Activated CD8-positive, alpha-beta T cell treated with anti-CD3 and anti-CD28 coated beads for 36 hours (primary cell): ENCODE data around the gene EDEM2. TPM values are rescaled to one million over a fixed set of nuclear protein-coding genes. Genes with fewer than 3 reads are reported as not detected.

Experiments
- ATAC-seq: fragments of 200-7000 bp; cut with Tn5 transposase; one replicate; pipeline ENCODE4 v1.10.0; 2021; ENCODE audit warnings: mild to moderate bottlenecking, moderate library complexity
- CTCF ChIA-PET: fragments of 350-600 bp; sonication (Branson Sonifier 250); formaldehyde crosslinking; loops from one replicate; lab custom pipeline; 2021; ENCODE audit warnings: antibody characterized with exemption; lab: Charles Lee
- POLR2A ChIA-PET: fragments of 350-600 bp; sonication (Branson Sonifier 250); formaldehyde crosslinking; loops from one replicate; lab custom pipeline; 2021; ENCODE audit warnings: antibody characterized with exemption; lab: Charles Lee
- DNase-seq: peaks from one replicate; pipeline ENCODE4 v3.0.0-alpha.2; 2020
- H3K27ac Mint-ChIP-seq: one replicate; pipeline ENCODE4 v1.8.0; 2021; ENCODE audit warnings: mild to moderate bottlenecking, mixed read lengths
- H3K27me3 Mint-ChIP-seq: one replicate; pipeline ENCODE4 v1.8.0; 2021; ENCODE audit warnings: mixed read lengths
- H3K36me3 Mint-ChIP-seq: one replicate; pipeline ENCODE4 v1.8.0; 2021; ENCODE audit warnings: low read depth, mixed read lengths
- H3K4me1 Mint-ChIP-seq: one replicate; pipeline ENCODE4 v1.8.0; 2021; ENCODE audit warnings: low read depth, mixed read lengths
- H3K4me3 Mint-ChIP-seq: one replicate; pipeline ENCODE4 v1.8.0; 2021; ENCODE audit warnings: mild to moderate bottlenecking, moderate library complexity, mixed read lengths
- H3K9me3 Mint-ChIP-seq: one replicate; pipeline ENCODE4 v1.8.0; 2021; ENCODE audit warnings: mixed read lengths
- CTCF ChIP-seq: fragments of 200-600 bp; IDR thresholded peaks from one replicate; pipeline ENCODE4 v1.8.0; 2022; ENCODE audit warnings: antibody characterized with exemption, mild to moderate bottlenecking
- intact Hi-C: fragments of 100-400 bp; cut with micrococcal nuclease; formaldehyde crosslinking; loops from one replicate; pipeline ENCODE4 v1.10.0; 2022
- total RNA-seq, 2 experiments: library from RNA; stranded (reverse); gene quantifications; one replicate each; pipeline ENCODE4 v1.2.3, GENCODE V29; 2021

Gene EDEM2
- total RNA-seq, 2 experiments from 2014 or later = 14.4 to 16.0 TPM

DNA sequence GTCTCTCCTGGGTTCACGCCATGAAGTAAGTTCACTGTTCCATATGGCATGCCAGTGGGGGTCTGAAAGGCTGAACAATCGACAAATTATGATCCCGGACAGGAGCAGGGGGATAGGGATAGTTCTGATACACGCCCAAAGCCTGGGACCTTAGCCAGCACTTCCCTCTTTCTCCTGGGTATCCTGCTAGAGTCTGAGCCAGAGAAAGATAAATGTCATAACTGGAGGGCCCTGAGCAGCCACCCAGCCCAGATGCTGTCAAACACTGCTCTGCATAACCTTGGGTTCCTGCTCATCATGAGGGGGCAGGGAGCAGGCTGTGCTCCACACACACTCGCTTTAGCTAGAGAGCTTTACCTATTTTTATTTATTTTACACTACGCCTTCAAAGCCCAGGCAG lies 12.3 kb downstream of the EDEM2 start:
- H3K4me3 Mint-ChIP-seq = no peak overlapping the region
- no peak for DNase-seq
- H3K9me3 Mint-ChIP-seq = no peaks in the 10 kb centered on the region
- no peak for ATAC-seq
- no peaks in the 10 kb centered on the region for H3K4me1 Mint-ChIP-seq
- ChIA-PET CTCF (no interaction called here), POLR2A (interaction anchor here (0.7 kb wide), 1 partner anchor 313 kb away, joined by 3 read pairs; no protein-coding TSS in a partner anchor)
- TF ChIP-seq CTCF = no peak
- H3K27me3 Mint-ChIP-seq = no peaks in the 10 kb centered on the region
- peaks cover 15% of the 10 kb centered on the region for H3K36me3 Mint-ChIP-seq
- intact Hi-C loops = no loop called here
- H3K27ac Mint-ChIP-seq = no peak overlapping the region

DNA sequence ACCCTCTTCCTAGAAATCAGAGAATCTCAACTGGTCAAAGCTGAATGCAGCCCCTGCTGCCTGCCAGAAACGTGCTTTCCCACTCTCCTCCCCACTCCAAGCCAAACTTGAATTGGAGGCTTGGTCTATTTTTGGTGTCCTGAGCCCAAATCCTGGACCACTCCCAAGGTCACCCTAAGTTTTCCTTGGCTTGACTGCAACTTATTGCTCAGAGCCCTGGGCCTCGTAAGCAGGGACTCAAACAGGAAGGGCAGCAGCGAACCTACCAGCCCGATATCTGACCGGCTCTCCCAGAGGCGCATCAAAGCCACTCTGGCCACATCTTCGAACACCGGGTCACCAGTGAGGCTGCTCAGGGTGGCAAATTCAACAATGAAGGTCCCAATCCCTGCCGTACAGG lies 12.7 kb downstream of the EDEM2 start:
- Mint-ChIP-seq H3K27ac (no peak overlapping the region), H3K4me1 (no peaks in the 10 kb centered on the region), H3K36me3 (peaks cover 15% of the 10 kb centered on the region), H3K9me3 (no peaks in the 10 kb centered on the region), H3K27me3 (no peaks in the 10 kb centered on the region), H3K4me3 (no peak overlapping the region)
- ChIA-PET CTCF (no interaction called here), POLR2A (interaction anchor here (0.7 kb wide), 1 partner anchor 313 kb away, joined by 3 read pairs; no protein-coding TSS in a partner anchor)
- TF ChIP-seq CTCF = no peak
- intact Hi-C loops = no loop called here
- DNase-seq (no peak), ATAC-seq (no peak)

DNA sequence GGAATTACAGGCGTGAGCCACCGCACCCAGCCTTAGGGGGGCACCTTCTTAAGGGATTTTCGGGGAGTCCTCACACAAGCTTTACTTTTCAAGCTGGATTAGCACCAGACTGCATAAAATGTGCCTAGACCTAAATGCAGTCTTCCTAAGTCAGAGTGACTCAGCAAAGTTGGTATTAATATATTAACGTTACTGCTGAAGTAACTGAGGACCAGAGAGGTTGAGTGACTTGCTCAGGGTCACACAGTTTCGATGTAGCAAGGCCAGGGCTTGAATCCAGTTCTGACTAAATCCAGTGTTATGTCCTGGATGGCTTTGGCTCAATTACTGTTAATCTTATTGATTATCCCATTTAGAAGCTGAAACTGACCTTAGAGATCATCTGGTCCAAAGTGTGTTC lies 13.4 kb downstream of the EDEM2 start:
- H3K9me3 Mint-ChIP-seq = no peaks in the 10 kb centered on the region

GRCh38 chr20:35133031-35133430 lies 14.1 kb downstream of the EDEM2 start:
- intact Hi-C loops = no loop called here
- TF ChIP-seq CTCF = no peak
- Mint-ChIP-seq H3K27me3 (no peaks in the 10 kb centered on the region), H3K36me3 (peaks cover 13% of the 10 kb centered on the region), H3K4me1 (no peaks in the 10 kb centered on the region), H3K4me3 (no peak overlapping the region), H3K9me3 (no peaks in the 10 kb centered on the region), H3K27ac (peak overlapping the region; percentile 53)
- CTCF ChIA-PET = interaction anchor here (1.2 kb wide), 1 partner anchor 37 kb away, joined by 3 read pairs; no protein-coding TSS in a partner anchor
- ATAC-seq (no peak), DNase-seq (no peak)
- POLR2A ChIA-PET = interaction anchor here (0.9 kb wide), 1 partner anchor 14 kb away, joined by 4 read pairs; the partner anchor contains the start of gene EDEM2

More for the DNA sequence above, 13.4 kb downstream of the EDEM2 start:
- Mint-ChIP-seq H3K4me1 (no peaks in the 10 kb centered on the region), H3K27ac (peak overlapping the region; percentile 46), H3K36me3 (peaks cover 13% of the 10 kb centered on the region), H3K27me3 (no peaks in the 10 kb centered on the region), H3K4me3 (no peak overlapping the region)
- no peak for ATAC-seq
- CTCF ChIA-PET = no interaction called here
- intact Hi-C loops = no loop called here
- POLR2A ChIA-PET = no interaction called here
- TF ChIP-seq CTCF = no peak
- no peak for DNase-seq

- CTCF ChIA-PET = interaction anchor here (1.3 kb wide), 1 partner anchor 13 kb away, joined by 4 read pairs; no protein-coding TSS in a partner anchor
- Mint-ChIP-seq H3K4me1 (no peaks in the 10 kb centered on the region), H3K9me3 (no peaks in the 10 kb centered on the region), H3K27me3 (no peaks in the 10 kb centered on the region), H3K36me3 (peaks cover 17% of the 10 kb centered on the region), H3K4me3 (no peak overlapping the region), H3K27ac (no peak overlapping the region)
- ATAC-seq (no peak), DNase-seq (no peak)
- intact Hi-C loops = no loop called here
- POLR2A ChIA-PET = no interaction called here
- no peak for TF ChIP-seq CTCF
Observed at GRCh38 chr20:35131934-35132333, 15.2 kb downstream of the EDEM2 start.
